Measurements from ENCODE around the gene CXCL5.

The CXCL5 gene

GRCh38 chr4:73945674-73946449, 52.6 kb downstream of the CXCL5 start:
- TF ChIP-seq RAD21 (IDR thresholded peaks at IDR 0.05; ENCODE audit: low read depth) (no peak), FOXM1 (IDR thresholded peaks at IDR 0.05; ENCODE audit: borderline replicate concordance, low read depth) (no peak), NFIC (IDR thresholded peaks at IDR 0.05) (no peak), ZBTB7A (IDR thresholded peaks at IDR 0.05; ENCODE audit: low read depth) (no peak), TAF1 (IDR thresholded peaks at IDR 0.05; ENCODE audit: low read depth) (no peak), MAX (IDR thresholded peaks at IDR 0.05) (no peak)
